ENCODE data around the gene FAM98B. TPM values are rescaled to one million over a fixed set of nuclear protein-coding genes. Genes with fewer than 3 reads are reported as not detected.

Gene FAM98B
- total and polyA plus RNA-seq, 2 of the 13 experiments (the other 11 are each of a cell fraction or from before 2014, with no cell fraction given): 3.7 to 4.7 TPM

GRCh38 chr15:38461066-38461833 lies 7.3 kb downstream of the FAM98B start (continued):
- TF ChIP-seq TSC22D2 (CRISPR knock-in tag; IDR thresholded peaks at IDR 0.05; ENCODE audit: borderline replicate concordance) (no peak), ZFP1 (CRISPR knock-in tag; IDR thresholded peaks at IDR 0.05) (no peak), GMEB1 (CRISPR knock-in tag; IDR thresholded peaks at IDR 0.05; ENCODE audit: borderline replicate concordance) (no peak), PATZ1 (CRISPR knock-in tag; IDR thresholded peaks at IDR 0.05) (no peak), MED1 (CRISPR knock-in tag; IDR thresholded peaks at IDR 0.05) (no peak), MYC (CRISPR knock-in tag; IDR thresholded peaks at IDR 0.05; ENCODE audit: borderline replicate concordance) (no peak), ZNF761 (CRISPR knock-in tag; conservative IDR thresholded peaks at IDR 0.05) (no peak)
- TF ChIP-seq, protein P1, sequence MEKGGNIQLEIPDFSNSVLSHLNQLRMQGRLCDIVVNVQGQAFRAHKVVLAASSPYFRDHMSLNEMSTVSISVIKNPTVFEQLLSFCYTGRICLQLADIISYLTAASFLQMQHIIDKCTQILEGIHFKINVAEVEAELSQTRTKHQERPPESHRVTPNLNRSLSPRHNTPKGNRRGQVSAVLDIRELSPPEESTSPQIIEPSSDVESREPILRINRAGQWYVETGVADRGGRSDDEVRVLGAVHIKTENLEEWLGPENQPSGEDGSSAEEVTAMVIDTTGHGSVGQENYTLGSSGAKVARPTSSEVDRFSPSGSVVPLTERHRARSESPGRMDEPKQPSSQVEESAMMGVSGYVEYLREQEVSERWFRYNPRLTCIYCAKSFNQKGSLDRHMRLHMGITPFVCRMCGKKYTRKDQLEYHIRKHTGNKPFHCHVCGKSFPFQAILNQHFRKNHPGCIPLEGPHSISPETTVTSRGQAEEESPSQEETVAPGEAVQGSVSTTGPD (CRISPR knock-in tag; IDR thresholded peaks at IDR 0.05): no peak
- TF ChIP-seq, protein P2, sequence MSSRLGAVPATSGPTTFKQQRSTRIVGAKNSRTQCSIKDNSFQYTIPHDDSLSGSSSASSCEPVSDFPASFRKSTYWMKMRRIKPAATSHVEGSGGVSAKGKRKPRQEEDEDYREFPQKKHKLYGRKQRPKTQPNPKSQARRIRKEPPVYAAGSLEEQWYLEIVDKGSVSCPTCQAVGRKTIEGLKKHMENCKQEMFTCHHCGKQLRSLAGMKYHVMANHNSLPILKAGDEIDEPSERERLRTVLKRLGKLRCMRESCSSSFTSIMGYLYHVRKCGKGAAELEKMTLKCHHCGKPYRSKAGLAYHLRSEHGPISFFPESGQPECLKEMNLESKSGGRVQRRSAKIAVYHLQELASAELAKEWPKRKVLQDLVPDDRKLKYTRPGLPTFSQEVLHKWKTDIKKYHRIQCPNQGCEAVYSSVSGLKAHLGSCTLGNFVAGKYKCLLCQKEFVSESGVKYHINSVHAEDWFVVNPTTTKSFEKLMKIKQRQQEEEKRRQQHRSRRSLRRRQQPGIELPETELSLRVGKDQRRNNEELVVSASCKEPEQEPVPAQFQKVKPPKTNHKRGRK (CRISPR knock-in tag; IDR thresholded peaks at IDR 0.05): no peak
